Fibroblast of skin of left biceps (primary cell): ENCODE data around the gene CCHCR1.
"Not testable (repeated sequence)": the region's sequence is repeated elsewhere in the genome, so short reads cannot be mapped to it uniquely, and the experiment has no call there.

ENCODE experiments used
- DNase-seq, 2 experiments: peaks; one replicate each; pipeline ENCODE4 v3.0.0-alpha.2; 2013; ENCODE audit warnings: low read depth in 2 of 2

CCHCR1 gene

DNA sequence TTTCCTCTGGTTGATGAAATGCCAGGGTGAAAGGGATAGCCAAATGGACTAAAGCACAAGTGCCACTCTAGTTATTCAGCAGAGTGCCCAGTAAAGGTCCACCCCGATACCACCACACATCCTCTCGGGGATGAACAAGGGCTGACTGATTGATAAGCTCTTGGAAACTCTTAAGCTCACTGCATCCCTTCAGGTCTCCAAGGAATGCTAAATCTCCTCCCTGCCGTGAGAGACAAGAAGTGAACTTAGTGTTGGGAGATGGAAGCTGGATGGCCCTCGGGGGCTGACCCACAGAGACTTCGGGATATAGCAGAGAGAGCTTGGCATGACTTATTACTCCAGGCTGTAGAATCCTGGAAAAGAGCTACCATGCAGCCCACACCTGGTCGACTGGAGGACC is 26.3 kb upstream of the CCHCR1 start:
- not testable (repeated sequence) for DNase-seq

DNA sequence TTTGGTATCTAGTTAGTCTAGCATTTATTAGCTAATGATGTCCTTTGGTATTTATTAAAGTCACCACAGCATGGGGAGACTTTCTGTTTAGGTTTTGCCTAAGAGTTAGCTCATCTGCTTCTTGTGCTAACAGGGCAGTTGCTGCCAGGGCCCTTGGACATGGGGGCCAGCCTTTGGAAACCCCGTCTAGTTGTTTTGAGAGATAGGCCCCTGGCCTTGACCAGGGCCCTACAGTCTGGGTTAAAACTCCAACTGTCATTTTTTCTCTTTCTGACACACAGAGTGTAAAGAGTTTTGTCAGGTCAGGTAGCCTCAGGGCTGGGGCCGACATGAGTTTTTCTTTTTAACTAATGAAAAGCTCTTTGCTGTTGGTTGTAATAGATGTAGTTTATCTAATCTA is 25.7 kb upstream of the CCHCR1 start:
- DNase-seq: not testable (repeated sequence)

DNA sequence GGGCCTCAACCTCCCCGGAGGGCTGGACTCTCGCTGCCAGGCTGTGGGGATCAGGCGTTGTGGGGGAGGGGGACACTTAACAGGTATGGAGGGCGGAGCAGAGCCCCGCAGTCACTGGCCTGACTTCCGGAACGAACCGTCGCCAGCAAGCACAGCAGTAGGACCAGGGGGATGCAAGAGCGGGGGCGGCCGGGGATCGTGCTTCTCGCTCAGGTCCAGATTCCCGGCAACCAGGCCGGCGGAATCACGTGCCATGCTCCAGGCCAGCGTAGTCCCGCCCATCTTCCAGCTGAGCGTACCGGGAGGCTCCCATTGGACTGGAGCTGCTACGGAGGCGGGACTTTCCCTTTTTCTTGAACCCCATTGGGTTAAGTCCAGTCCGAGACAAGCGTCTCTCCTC is 22.9 kb upstream of the CCHCR1 start:
- peak; percentile 41 to 49 for DNase-seq

DNA sequence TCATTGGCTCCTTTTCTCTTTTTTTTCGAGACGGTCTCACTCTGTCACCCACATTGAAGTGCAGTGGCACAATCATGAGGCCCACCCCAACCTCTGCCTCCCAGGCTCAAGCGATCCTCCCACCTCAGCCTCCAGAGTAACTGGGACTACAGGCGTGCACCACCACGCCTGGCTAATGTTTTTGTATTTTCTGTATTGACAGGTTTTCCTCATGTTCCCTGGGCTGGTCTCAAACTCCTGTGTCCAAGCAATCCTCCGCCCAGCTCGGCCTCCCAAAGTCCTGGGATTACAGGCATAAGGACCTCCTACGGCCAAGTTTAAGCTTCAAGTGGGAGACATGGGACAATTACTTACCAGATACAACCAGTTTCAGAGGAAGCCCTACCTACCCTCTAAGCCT is 22.3 kb upstream of the CCHCR1 start:
- DNase-seq: no peak

DNA sequence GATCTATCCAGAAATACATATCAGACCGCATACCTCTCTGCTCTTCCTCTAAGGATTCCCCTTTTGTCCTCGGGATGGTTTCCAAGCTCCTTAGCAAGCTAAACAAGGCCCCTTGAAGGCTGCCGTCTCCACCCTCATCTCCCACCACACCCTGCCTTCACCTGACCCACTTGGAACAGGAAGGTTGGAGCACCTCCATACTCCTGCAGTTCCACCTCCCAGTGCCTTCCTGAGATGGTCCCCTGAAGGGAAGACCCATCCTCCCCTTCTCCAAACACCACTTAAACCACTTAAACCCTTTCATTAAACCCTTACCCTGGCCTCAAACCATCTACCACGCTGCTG is 21.4 kb upstream of the CCHCR1 start:
- no peak for DNase-seq

DNA sequence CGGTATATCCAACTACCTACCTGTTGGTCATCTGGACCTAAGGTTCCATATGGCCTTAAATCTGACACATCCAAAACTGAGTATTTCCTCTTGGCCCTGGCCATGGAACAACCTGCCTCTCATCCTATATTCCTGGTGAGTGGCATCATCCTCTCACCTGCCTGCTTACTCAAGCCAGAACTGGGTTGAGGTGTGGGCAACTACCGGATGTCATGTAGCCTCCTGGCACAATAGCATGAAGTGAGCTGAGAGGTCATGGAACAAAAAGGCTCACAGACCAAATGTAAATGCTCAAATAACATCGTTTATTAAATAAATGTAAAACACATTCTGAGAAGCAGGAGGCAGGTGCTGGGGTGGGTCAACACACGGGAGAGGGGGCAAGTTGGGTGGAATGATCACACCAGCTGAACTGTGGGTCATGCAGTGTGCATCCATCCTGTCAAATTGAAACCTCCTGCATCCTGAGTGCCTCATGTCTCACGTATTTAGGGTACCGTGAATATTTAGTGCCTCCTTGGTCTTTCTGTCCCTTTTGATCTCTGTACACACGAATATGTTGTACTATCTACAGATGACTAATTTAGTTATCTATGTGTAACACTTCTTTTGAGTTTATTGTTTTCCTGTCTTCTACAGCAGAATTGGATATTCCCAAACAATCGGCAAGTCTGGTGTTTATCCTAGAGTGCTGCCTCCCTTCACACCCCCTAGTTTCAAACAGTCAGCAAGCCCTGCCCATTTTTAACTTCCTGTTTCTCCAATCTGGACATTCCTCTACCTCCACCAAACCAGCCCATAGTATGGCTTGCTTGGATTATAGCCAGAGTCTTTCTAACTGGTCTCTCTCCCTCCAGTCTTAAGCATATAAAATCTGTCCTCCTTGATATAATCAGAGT is 20.8 kb upstream of the CCHCR1 start:
- DNase-seq: no peak

DNA sequence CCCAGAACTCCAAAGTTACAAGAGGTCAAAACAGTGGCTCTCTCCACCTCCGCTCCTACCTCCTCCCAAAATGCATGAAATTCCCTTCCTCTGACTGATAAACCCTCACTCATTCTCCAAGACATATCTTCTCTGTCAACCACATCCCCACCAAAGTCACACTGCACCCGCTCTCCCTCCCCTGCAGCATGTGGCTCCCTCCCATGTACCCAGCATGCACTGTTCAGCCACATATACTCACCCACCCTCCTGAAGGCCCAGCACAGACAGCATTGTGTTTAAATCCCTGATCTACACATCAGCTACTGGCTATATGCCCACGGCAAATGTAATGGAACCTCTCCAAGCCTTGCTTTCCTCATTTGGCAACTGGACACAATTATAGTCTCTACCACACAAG is 18.4 kb upstream of the CCHCR1 start:
- DNase-seq: peak; percentile 50

DNA sequence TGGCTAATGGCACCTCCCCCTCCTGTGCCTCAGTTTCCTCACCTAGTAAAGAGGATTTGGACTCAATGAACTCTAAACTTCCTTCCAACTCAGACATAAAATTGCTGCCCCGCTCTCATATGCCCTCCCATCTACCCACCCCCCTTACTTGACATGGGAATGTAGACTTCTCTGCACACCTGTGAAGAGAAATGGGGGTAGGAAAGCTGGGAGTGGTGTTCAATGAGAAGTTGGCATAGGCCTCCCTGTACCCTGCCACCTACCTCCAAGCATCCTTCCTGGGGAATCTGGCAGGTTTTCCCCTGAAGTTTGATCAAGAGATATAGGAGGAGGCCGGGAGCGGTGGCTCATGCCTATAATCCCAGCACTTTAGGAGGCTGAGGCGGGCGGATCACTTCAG is 16.8 kb upstream of the CCHCR1 start:
- no peak for DNase-seq

DNA sequence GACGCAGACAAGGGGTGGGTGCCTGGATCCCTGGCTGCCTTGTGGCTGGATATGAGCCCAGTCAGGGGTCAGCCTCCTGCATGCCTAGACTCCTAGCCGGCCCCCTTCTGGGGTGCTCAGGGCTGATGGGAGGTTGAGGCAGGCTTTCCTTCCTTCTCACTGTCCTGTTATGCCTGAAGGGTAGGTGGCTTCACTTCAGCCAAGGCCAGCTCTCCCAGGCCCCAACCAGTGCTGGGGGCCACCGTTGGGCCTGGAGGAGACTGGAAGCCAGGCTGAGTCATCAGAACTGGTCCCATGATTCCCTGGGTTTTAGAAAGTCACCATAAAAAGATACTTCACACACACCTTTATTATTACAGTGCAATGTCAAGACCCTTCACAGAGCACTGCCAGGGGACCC is 15.8 kb upstream of the CCHCR1 start:
- DNase-seq: no peak

DNA sequence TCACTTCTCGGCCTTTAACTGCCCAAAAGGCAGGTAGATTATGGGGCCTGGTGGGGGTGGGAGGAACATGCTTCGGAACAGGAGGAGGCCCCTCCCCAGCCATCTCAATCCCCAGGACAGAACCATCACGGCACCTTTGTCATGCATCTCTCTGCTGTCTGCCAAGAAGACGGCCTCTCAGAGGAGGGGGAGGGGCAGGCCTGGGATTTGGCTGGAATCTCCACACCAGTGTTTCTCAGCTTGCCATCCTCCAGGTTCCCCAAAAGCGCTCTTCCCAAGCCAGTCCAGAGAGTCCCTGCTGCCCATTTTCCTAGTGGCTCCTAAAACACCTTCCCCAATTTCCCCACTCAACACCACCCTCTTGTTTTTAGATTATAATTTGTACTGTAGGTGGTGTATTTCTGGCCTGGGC is 15.4 kb upstream of the CCHCR1 start:
- DNase-seq: no peak

DNA sequence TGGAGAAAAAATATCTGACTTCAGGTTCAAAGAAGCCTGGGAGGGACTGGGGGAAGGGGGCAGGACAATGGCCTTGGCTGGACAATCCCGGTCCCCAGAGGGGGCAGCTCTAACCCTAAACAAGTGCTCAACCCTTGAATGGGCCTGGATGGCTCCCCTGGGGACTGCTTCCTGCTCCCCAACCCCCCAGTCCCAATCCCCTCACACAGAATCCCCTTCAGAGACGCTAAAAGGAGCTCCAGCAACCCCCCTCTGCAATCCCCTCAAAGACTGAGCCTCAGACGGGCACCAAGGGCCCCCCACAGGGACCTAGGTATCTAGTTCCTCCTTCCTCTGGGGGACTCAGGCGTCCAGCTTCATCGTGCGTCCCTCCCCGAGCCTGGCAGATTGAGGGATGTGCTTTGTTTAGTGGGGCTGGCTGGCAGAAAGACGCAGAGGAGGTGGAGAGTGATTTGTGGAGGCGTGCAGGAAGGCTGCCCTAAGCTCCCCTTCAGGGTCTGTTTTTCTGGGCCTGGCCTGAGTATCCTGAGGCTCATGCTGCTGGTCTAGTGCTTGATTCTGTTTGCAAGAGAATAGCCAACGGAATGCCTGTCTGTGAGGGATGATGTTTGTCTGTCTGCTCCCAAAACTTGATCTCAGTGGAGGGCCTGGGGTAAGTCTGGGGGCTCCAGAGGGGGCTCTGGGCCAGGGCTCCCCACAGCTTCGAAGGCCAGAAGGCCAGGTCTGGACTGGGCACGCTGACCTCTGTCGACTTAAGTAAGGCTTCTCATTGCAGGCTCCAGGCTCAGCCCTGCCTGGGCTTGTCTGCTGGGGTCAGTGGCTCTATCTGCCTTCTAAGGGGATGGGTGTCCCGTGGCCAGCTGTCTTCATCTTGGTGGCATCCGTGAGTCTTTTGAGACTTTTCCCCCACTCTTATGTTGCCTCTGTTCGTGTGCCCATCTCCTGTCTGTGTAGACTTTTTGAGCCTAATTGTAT is 14.6 kb upstream of the CCHCR1 start:
- no peak for DNase-seq

DNA sequence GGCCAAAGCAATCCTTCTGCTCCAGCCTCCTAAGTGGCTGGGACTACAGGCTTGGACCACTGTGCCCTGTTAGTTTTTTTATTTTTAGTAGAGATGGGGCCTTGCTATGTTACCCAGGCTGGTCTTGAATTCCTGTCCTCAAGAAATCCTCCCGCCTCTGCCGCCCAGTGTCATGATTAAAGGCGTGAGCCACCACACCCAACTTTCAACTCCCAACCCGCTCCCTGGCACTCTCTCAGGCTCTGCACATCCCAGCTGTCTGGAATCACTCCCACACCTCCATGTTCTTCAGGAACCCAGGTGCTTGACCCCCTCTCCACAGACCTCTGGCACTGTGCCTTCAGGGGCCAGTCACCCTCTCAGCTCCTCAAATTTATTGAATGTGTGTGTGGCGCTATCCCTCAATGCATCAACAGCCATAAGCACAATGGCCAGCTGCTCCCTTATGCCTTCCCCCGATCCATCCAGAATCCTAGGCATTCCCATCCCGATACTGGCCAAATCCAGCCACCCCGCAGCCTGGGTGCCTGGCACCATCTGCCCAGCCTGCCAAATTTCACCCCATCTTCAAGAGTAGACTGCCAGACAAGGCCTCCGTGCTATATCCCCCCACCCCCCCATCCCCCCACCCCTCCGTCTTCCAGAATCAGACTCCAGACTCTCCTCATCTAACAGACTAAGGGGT is 13.5 kb upstream of the CCHCR1 start:
- DNase-seq: no peak

DNA sequence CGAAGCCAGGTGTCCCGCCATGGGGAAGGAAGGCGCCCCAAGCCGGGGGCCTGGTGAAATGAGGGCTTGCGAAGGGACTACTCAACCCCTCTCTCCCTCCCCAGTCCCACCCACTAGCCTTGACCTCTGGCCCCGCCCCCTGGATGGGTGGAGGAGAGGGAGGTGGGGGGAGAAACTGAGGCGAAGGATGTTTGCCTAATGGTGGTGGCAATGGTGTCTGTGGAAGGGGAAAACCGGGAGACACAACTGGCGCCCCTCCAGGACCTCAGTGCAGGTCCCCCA is 12.9 kb upstream of the CCHCR1 start, which contains the start of gene POU5F1:
Gene POU5F1 (minus strand): TSS at position 83 of the 282 bp plus-strand sequence. CDS start 62 bp downstream, at position 21.
- DNase-seq: no peak

DNA sequence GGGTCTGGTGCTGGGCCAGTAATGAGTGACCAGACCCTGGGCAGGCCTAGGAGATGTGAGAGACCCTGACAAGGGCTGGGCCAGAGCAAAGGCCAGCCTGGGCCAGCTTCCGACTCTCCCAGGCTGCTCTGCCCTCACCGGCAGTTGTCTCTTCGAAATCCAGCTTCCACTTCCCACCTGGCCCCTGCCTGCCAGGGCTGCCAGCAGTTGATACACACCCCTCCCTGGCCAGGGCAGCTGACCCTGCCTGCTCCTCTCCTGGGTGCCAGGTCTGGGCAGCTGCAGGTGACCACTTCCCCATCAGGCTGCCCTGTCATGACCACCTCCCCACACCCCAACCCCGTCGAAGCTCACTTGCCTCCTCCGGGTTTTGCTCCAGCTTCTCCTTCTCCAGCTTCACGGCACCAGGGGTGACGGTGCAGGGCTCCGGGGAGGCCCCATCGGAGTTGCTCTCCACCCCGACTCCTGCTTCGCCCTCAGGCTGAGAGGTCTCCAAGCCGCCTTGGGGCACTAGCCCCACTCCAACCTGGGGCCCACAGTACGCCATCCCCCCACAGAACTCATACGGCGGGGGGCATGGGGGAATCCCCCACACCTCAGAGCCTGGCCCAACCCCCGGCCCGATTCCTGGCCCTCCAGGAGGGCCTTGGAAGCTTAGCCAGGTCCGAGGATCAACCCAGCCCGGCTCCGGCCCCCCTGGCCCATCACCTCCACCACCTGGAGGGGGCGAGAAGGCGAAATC is 12.4 kb upstream of the CCHCR1 start:
- not testable (repeated sequence) for DNase-seq

DNA sequence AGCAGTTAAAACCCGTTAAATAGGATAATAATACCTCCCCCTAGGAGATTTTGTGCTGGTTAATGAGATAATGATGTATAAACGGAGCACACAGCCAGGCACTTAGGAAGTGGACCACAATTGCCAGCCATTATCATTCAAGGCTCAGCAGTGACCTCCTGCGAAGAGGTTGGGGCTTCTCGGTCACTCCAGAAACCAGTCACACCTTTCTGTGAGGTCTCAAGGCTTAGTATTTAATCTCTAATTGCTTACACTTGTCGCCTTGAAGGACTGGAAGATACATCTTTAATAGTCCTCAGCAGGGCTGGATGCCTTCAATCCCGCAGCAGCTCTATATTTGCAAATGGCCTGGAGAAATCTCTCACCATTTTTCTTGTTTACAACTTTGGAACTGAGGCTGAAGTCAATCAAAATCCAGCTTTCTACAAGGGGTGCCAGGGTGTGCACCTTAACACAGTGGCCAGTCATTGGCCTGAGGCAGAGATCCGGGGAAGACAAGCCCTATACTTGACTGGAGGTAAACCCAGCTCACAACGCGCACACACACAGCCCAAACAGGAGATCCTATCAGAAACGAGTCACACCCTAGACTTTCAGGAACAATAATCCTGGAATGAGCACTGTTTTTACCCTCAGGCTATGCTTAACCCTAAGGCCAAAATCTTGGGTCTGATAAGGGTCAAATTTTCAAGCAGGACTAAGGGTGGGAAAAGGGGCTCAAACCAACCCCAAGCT is 11.7 kb upstream of the CCHCR1 start:
- DNase-seq: no peak

DNA sequence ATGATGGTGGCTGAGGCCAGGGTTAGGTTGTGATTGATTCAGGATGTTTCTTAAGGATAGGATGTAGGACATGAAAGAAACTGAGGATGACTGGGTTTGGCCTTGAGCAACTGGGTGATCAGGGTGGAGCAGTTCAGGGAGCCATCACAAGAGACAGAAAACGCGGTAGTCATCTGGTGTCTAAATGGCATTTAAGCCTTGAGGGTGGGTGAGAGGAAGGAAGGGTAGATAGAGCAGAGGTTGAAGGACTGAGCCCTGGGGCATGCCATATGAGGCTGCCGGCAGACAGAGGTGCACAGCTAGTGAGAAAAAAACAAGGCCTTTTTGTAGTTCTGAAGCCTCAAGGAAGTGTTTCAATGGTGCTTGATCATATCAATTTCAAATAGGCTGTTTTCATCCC is 11.0 kb upstream of the CCHCR1 start:
- no peak for DNase-seq

DNA sequence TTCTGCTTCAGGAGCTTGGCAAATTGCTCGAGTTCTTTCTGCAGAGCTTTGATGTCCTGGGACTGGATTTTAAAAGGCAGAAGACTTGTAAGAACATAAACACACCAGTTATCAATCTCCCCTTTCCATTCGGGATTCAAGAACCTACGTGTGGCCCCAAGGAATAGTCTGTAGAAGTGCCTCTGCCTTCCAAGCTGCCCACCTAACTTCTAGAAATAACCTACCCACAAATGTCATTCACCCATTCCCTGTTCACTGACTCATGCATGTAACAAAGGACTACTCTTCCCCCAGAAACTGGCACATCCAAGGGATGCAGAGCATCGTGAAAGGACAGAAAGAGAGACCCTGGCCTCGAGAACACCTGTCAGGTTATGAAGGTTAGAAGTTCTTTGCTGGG is 8.4 kb upstream of the CCHCR1 start:
- DNase-seq: no peak

DNA sequence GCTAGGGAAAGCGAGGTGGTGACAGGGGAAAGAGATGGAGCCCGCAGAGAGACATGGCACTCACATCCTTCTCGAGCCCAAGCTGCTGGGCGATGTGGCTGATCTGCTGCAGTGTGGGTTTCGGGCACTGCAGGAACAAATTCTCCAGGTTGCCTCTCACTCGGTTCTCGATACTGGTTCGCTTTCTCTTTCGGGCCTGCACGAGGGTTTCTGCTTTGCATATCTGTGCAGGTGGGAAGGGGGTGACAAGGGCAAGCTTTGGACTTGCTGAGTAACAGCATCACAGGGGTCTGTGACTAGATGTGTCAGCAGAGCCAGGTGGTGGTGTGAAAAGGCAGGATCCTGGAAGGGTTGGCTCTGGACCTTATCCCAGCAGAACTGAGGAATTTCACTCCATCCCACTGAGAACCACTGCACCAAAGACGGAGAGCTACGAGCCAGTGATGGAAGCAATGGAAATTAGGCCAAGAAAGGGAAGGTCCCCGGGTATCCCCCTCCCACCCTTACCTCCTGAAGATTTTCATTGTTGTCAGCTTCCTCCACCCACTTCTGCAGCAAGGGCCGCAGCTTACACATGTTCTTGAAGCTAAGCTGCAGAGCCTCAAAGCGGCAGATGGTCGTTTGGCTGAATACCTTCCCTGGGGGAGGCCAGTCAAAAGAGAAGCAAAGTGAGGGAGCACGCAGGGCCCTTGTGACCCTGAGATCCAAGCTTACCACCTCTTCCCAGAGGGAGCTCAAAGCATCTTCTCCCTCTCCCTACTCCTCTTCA is 7.6 kb upstream of the CCHCR1 start:
- DNase-seq: not testable (repeated sequence)

DNA sequence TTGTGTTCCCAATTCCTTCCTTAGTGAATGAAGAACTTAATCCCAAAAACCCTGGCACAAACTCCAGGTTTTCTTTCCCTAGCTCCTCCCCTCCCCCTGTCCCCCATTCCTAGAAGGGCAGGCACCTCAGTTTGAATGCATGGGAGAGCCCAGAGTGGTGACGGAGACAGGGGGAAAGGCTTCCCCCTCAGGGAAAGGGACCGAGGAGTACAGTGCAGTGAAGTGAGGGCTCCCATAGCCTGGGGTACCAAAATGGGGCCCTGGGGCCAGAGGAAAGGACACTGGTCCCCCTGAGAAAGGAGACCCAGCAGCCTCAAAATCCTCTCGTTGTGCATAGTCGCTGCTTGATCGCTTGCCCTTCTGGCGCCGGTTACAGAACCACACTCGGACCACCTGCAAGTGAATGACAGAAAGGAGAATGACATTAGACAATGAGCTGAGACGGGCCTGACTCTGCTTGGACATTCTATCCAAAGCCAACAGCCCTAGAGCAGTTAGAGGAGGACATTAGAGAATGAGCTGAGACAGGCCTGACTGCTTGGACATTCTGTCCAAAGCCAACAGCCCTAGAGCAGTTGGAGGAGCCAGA is 7.0 kb upstream of the CCHCR1 start:
- not testable (repeated sequence) for DNase-seq

DNA sequence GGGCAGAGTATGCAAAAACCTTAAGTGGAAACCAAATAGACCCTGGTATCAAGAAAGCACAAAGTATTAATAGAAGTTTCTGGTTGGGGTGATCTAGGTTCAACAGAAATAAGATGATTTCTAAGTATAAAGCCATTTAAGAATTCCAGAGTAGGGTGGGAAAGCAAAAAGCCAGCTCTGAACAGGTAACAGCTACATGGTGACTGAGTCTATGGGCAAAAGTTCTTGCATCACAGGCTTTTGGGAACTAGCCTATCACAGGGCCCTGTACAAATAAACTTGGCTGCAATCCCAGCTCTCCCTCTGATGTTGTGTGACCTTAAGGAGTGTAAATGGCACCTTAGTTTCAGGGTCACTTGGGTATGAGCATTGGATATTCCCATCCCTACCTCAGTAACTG is 6.3 kb upstream of the CCHCR1 start:
- DNase-seq: no peak
